ENCODE measurements around the gene CLDN20.
A peak's percentile ranks its signal among the peaks of the same experiment; 100 is the strongest.
"Not testable (repeated sequence)": the region's sequence is repeated elsewhere in the genome, so short reads cannot be mapped to it uniquely, and the experiment has no call there.

CLDN20 gene

GRCh38 chr6:155263373-155264063 lies at the start of gene CLDN20:
Gene CLDN20 (plus strand): TSS chr6:155264013. CDS start chr6:155275720, 11,707 bp downstream.
- DNase-seq: no peak

- DNase-seq: no peak
Observed at GRCh38 chr6:155215906-155216305, 47.9 kb upstream of the CLDN20 start.

- DNase-seq: no peak
Observed at GRCh38 chr6:155216312-155217046, 47.3 kb upstream of the CLDN20 start.

GRCh38 chr6:155218711-155219110 lies 45.1 kb upstream of the CLDN20 start:
- not testable (repeated sequence) for DNase-seq

- DNase-seq: no peak
Observed at GRCh38 chr6:155219299-155219698, 44.5 kb upstream of the CLDN20 start.

- DNase-seq: no peak
Observed at GRCh38 chr6:155219858-155220301, 43.9 kb upstream of the CLDN20 start.

- no peak for DNase-seq
Observed at GRCh38 chr6:155221086-155221485, 42.7 kb upstream of the CLDN20 start.

- no peak for DNase-seq
Observed at GRCh38 chr6:155222506-155222905, 41.3 kb upstream of the CLDN20 start.

GRCh38 chr6:155223646-155224451 lies 40.0 kb upstream of the CLDN20 start:
- peak; percentile 62 for DNase-seq

- DNase-seq: no peak
Observed at GRCh38 chr6:155224618-155225017, 39.2 kb upstream of the CLDN20 start.

- DNase-seq: no peak
Observed at GRCh38 chr6:155227046-155227445, 36.8 kb upstream of the CLDN20 start.

GRCh38 chr6:155228546-155229166 lies 35.2 kb upstream of the CLDN20 start:
- no peak for DNase-seq

GRCh38 chr6:155230975-155231374 lies 32.8 kb upstream of the CLDN20 start:
- DNase-seq: not testable (repeated sequence)

GRCh38 chr6:155232848-155233247 lies 31.0 kb upstream of the CLDN20 start:
- no peak for DNase-seq

GRCh38 chr6:155234167-155234566 lies 29.6 kb upstream of the CLDN20 start:
- DNase-seq: no peak

GRCh38 chr6:155234687-155235086 lies 29.1 kb upstream of the CLDN20 start:
- no peak for DNase-seq

GRCh38 chr6:155235087-155235486 lies 28.7 kb upstream of the CLDN20 start:
- DNase-seq: no peak

- no peak for DNase-seq
Observed at GRCh38 chr6:155237613-155238012, 26.2 kb upstream of the CLDN20 start.

GRCh38 chr6:155240905-155241600 lies 22.8 kb upstream of the CLDN20 start:
- DNase-seq: no peak

- DNase-seq: no peak
Observed at GRCh38 chr6:155241966-155242365, 21.8 kb upstream of the CLDN20 start.

GRCh38 chr6:155244434-155244833 lies 19.4 kb upstream of the CLDN20 start:
- DNase-seq: no peak

- DNase-seq: no peak
Observed at GRCh38 chr6:155245193-155245592, 18.6 kb upstream of the CLDN20 start.

Measured in activated naive CD4-positive, alpha-beta T cell treated with anti-CD3 and anti-CD28 coated beads, Interleukin-2, amount 50 U/mL, for 16 hours (primary cell).